Transverse colon (tissue), 4 donors: Measurements from ENCODE around the gene KMT2D.

ENCODE experiments used
- EP300 ChIP-seq: sonication (generic); formaldehyde crosslinking; IDR thresholded peaks from one replicate; pipeline ENCODE4 v1.6.1; 2017; ENCODE audit warnings: antibody characterized with exemption, low read depth
- POLR2A ChIP-seq: fragments of 450-650 bp; IDR thresholded peaks from one replicate; pipeline ENCODE4 v1.6.1; 2016; ENCODE audit warnings: antibody characterized with exemption, mild to moderate bottlenecking, moderate library complexity
- POLR2AphosphoS5 ChIP-seq, 3 donors: sonication (generic); formaldehyde crosslinking; IDR thresholded peaks; one replicate each; pipeline ENCODE4 v1.6.1; 2016; ENCODE audit warnings: antibody characterized with exemption in 3 of 3
- TF ChIP-seq, protein P1 (sequence below), 5 experiments: fragments of 200-600 bp in 3 of 5; fragments of 450-650 bp in 2 of 5; sonication (generic) in 3 of 5; IDR thresholded peaks; 1 replicate in 2 of 5; 2 replicates in 3 of 5; pipeline ENCODE4 v1.5.1; 2016 to 2017; ENCODE audit warnings: antibody characterized with exemption in 5 of 5, inconsistent platforms in 3 of 5, mild to moderate bottlenecking in 2 of 5, moderate library complexity in 1 of 5

- TF ChIP-seq, protein P1, sequence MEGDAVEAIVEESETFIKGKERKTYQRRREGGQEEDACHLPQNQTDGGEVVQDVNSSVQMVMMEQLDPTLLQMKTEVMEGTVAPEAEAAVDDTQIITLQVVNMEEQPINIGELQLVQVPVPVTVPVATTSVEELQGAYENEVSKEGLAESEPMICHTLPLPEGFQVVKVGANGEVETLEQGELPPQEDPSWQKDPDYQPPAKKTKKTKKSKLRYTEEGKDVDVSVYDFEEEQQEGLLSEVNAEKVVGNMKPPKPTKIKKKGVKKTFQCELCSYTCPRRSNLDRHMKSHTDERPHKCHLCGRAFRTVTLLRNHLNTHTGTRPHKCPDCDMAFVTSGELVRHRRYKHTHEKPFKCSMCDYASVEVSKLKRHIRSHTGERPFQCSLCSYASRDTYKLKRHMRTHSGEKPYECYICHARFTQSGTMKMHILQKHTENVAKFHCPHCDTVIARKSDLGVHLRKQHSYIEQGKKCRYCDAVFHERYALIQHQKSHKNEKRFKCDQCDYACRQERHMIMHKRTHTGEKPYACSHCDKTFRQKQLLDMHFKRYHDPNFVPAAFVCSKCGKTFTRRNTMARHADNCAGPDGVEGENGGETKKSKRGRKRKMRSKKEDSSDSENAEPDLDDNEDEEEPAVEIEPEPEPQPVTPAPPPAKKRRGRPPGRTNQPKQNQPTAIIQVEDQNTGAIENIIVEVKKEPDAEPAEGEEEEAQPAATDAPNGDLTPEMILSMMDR (IDR thresholded peaks at IDR 0.05), result no peak
- TF ChIP-seq POLR2A (no peak), POLR2AphosphoS5 (IDR thresholded peaks at IDR 0.05) (no peak), EP300 (no peak)
These were observed 28.3 kb upstream of the KMT2D start for GRCh38 chr12:49088932-49089330.
